ENCODE data around the gene CLNS1A. TPM values are rescaled to one million over a fixed set of nuclear protein-coding genes. Genes with fewer than 3 reads are reported as not detected.

CLNS1A gene
- total RNA-seq, 2 donors from 2014 or later = 37.8 to 99.0 TPM

DNA sequence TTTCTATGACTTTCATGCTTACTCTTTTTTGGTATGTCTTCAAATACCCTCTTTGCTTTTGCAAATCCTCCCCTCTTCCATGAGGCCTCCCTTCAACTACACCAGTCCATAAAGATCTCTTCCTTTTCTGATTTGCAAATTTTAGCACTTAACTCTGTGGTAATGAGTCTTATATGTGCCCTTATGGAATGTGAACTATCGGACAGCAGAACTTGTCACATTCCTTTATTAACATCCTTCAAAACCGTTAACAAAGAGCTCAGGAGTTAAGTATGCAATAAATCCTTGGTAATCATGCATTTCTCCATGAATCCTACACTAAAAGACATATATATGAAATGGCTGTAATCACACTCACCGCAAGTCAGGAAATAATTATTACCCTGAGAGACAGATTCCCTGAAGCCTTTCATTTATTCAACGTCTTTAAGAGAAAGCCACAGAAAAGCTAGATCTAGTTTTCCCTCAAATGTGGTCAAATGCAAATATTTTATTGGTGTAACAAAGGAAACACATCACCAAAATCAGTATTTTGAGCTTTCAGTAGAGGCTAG lies 7.4 kb downstream of the CLNS1A start:
- TF ChIP-seq, protein P1, sequence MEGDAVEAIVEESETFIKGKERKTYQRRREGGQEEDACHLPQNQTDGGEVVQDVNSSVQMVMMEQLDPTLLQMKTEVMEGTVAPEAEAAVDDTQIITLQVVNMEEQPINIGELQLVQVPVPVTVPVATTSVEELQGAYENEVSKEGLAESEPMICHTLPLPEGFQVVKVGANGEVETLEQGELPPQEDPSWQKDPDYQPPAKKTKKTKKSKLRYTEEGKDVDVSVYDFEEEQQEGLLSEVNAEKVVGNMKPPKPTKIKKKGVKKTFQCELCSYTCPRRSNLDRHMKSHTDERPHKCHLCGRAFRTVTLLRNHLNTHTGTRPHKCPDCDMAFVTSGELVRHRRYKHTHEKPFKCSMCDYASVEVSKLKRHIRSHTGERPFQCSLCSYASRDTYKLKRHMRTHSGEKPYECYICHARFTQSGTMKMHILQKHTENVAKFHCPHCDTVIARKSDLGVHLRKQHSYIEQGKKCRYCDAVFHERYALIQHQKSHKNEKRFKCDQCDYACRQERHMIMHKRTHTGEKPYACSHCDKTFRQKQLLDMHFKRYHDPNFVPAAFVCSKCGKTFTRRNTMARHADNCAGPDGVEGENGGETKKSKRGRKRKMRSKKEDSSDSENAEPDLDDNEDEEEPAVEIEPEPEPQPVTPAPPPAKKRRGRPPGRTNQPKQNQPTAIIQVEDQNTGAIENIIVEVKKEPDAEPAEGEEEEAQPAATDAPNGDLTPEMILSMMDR (IDR thresholded peaks at IDR 0.05) = no peak
- TF ChIP-seq POLR2A (IDR thresholded peaks at IDR 0.05) (no peak), POLR2AphosphoS5 (IDR thresholded peaks at IDR 0.05) (no peak)
- intact Hi-C loops (cut with DNase I) = no loop called here
- no peaks in the 10 kb centered on the region for H3K4me1 ChIP-seq (replicated peaks)
- H3K27ac ChIP-seq = no peak overlapping the region
- no peaks in the 10 kb centered on the region for H3K9me3 ChIP-seq
- H3K27me3 ChIP-seq (replicated peaks; ENCODE audit: insufficient read depth) = no peaks in the 10 kb centered on the region
- H3K4me3 ChIP-seq = no peak overlapping the region
- no peaks in the 10 kb centered on the region for H3K36me3 ChIP-seq
- DNase-seq (ENCODE audit: low spot score) = no peak
- 64% methylated on average over 4 of the region's 4 CpGs for WGBS

DNA sequence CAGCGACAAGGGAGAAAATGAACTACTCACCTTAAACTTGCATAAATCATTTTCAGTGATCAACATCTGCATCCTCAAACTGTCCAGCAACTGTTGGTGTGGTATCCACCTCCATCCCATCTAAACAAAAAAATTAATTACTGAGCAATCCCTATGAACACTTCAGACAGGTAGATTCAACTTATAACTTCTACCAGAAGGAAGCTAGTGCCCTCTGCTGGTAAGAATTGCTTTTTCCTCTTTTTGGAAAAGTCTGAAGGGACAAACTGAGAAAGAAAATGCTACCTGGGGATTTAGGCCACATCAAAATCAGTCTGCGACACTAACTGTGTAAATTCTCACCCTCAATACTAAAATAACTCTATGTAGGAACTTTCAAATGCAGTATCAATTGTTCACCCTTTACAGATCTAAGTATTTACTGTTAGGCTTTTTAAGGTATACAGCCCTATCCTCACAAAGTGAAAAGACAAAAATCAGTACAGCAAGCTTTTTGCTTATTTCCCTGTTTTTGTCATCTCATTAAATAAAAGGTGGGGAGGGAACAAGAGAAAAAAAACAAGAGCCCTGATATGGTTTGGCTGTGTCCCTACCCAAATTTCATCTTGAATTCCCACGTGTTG lies 17.9 kb downstream of the CLNS1A start:
- TF ChIP-seq POLR2AphosphoS5 (IDR thresholded peaks at IDR 0.05) = peak; percentile 9
- TF ChIP-seq, protein P1 (IDR thresholded peaks at IDR 0.05) = peak; percentile 49 to 74 (median 68)
- no peak for TF ChIP-seq POLR2A (IDR thresholded peaks at IDR 0.05)
- intact Hi-C loops (cut with DNase I) = loop anchor here (5.0 kb wide), 1 partner anchor 492 kb away; the partner anchor contains the start of gene MYO7A
- Histone ChIP-seq H3K9me3 (no peaks in the 10 kb centered on the region), H3K27me3 (replicated peaks; ENCODE audit: insufficient read depth) (no peaks in the 10 kb centered on the region), H3K27ac (no peak overlapping the region), H3K4me1 (replicated peaks) (no peaks in the 10 kb centered on the region), H3K4me3 (no peak overlapping the region), H3K36me3 (no peaks in the 10 kb centered on the region)
- 80% methylated on average over 3 of the region's 3 CpGs for WGBS
- DNase-seq (ENCODE audit: low spot score) = peak; percentile 49

DNA sequence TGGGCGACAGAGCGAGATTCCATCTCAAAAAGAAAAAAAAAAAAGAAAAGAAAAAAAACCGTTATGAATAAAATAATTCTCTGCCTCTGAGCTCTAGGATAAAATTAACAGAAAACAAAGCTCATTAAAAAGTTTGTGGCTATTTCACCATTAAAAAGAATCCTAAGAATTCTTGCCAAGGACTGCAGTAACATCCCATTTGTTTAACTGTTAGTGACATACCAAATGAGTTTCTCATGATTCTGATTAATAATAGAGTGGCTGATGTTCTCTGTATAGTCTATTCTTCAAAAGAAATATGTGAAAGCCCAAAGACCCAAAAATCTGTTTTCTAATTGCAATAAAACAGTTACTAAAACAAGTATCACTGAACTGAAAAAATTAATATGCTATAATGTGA lies 19.7 kb downstream of the CLNS1A start:
- WGBS = 66% methylated on average over 3 of the region's 3 CpGs
- Histone ChIP-seq H3K27me3 (replicated peaks; ENCODE audit: insufficient read depth) (no peaks in the 10 kb centered on the region), H3K4me3 (no peak overlapping the region), H3K27ac (no peak overlapping the region), H3K9me3 (no peaks in the 10 kb centered on the region), H3K4me1 (replicated peaks) (no peaks in the 10 kb centered on the region), H3K36me3 (no peaks in the 10 kb centered on the region)
- no peak for DNase-seq (ENCODE audit: low spot score)
- TF ChIP-seq, protein P1 (IDR thresholded peaks at IDR 0.05) = no peak
- TF ChIP-seq POLR2A (IDR thresholded peaks at IDR 0.05) (no peak), POLR2AphosphoS5 (IDR thresholded peaks at IDR 0.05) (no peak)
- intact Hi-C loops (cut with DNase I) = loop anchor here (5.0 kb wide), 1 partner anchor 491 kb away; the partner anchor contains the start of gene MYO7A

DNA sequence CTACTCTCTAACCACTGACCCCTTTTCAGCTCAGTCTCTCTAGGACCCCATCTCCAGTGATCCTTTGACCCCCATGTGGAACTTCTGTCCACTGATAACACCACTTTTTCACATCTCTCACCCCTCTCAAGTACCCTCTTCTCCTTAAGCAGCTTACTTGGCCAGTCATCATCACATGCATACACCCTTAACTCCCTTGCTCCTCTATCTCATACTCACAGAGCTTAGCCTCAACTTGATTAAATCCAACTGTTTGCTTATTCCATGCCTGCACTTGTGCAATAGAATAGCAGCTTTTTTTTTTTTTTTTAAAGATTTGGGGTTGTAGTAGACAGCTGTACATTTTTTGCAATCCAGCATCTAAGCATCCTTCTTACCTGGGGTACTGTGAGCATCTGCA lies 25.7 kb downstream of the CLNS1A start:
- no peak for DNase-seq (ENCODE audit: low spot score)
- H3K27ac ChIP-seq = no peak overlapping the region
- H3K4me3 ChIP-seq = no peak overlapping the region
- H3K27me3 ChIP-seq (replicated peaks; ENCODE audit: insufficient read depth) = no peaks in the 10 kb centered on the region
- H3K36me3 ChIP-seq = no peaks in the 10 kb centered on the region
- TF ChIP-seq POLR2AphosphoS5 (IDR thresholded peaks at IDR 0.05) = no peak
- TF ChIP-seq, protein P1 (IDR thresholded peaks at IDR 0.05) = no peak
- TF ChIP-seq POLR2A (IDR thresholded peaks at IDR 0.05) = no peak
- intact Hi-C loops (cut with DNase I) = no loop called here
- H3K4me1 ChIP-seq (replicated peaks) = no peaks in the 10 kb centered on the region
- no peaks in the 10 kb centered on the region for H3K9me3 ChIP-seq

DNA sequence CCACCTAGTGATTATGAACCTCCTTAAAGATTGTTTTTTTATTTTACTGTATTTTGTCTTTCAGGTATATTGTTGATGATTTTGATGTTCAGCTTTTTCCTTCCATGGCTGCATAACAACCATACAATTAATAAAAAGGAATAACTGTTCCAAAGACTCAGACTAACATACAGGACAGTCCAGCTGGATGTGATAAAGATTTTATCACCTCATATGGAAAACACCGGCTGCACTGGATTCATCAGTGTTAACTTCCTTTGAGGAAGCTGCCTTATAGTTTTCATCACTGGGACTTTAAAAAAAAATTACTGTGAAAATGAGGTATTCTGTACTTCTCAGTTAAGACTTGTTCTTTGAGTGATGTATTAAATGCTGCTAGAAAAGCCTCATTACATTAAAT lies 28.4 kb downstream of the CLNS1A start:
- Histone ChIP-seq H3K4me3 (no peak overlapping the region), H3K27me3 (replicated peaks; ENCODE audit: insufficient read depth) (no peaks in the 10 kb centered on the region), H3K4me1 (replicated peaks) (no peaks in the 10 kb centered on the region), H3K9me3 (no peaks in the 10 kb centered on the region), H3K36me3 (no peaks in the 10 kb centered on the region), H3K27ac (no peak overlapping the region)
- WGBS = 26% methylated on average over 1 of the region's 1 CpG
- no peak for DNase-seq (ENCODE audit: low spot score)
- TF ChIP-seq POLR2AphosphoS5 (IDR thresholded peaks at IDR 0.05) (no peak), POLR2A (IDR thresholded peaks at IDR 0.05) (no peak)
- TF ChIP-seq, protein P1 (IDR thresholded peaks at IDR 0.05) = no peak
- intact Hi-C loops (cut with DNase I) = no loop called here
